ENCODE measurements around the gene CPNE9.

- TF ChIP-seq CTCF (IDR thresholded peaks at IDR 0.05; ENCODE audit: insufficient read depth, low read depth, low read length) (no peak), EZH2 (IDR thresholded peaks at IDR 0.05; ENCODE audit: insufficient read depth, low read length) (no peak)
These were observed 27.8 kb upstream of the CPNE9 start for GRCh38 chr3:9675736-9676290.
